A673 (cell line): ENCODE results near the gene THOC6. TPM values are rescaled to one million over a fixed set of nuclear protein-coding genes. Genes with fewer than 3 reads are reported as not detected.

Experiments used
- BruUV-seq: library from RNA; stranded (reverse); fragments of 400-500 nt; replicated peaks from 2 replicates; lab custom pipeline; 2021; lab: Mats Ljungman, UMichigan
- CTCF ChIA-PET: fragments of 300-600 bp; sonication (Branson Sonifier 250); formaldehyde crosslinking; loops from one replicate; lab custom pipeline; 2022; ENCODE audit warnings: antibody characterized with exemption; lab: Charles Lee
- POLR2A ChIA-PET: fragments of 300-600 bp; sonication (Branson Sonifier 250); formaldehyde crosslinking; loops from one replicate; lab custom pipeline; 2022; ENCODE audit warnings: antibody characterized with exemption; ENCODE audit not compliant: low non-redundant PET; lab: Charles Lee
- DNase-seq: peaks from one replicate; pipeline ENCODE4 v3.0.0-alpha.2; 2015; ENCODE audit warnings: low spot score
- H3K27ac ChIP-seq: fragments of 200-600 bp; sonication (generic); 2 replicates; pipeline ENCODE4 v1.5.1; 2016; ENCODE audit warnings: mixed run types, low read depth, mild to moderate bottlenecking, mixed read lengths, antibody characterized with exemption, low read length; ENCODE audit not compliant: poor library complexity, severe bottlenecking
- H3K27me3 ChIP-seq: fragments of 200-600 bp; sonication (generic); replicated peaks from 2 replicates; pipeline ENCODE4 v1.6.1; 2017; ENCODE audit warnings: mixed run types, low read depth, mild to moderate bottlenecking, mixed read lengths, antibody characterized with exemption, low read length; ENCODE audit not compliant: insufficient read depth, poor library complexity
- H3K36me3 ChIP-seq: fragments of 200-600 bp; sonication (generic); 2 replicates; pipeline ENCODE4 v1.6.1; 2016; ENCODE audit warnings: mixed run types, mild to moderate bottlenecking, mixed read lengths, antibody characterized with exemption, low read length; ENCODE audit not compliant: insufficient read depth, poor library complexity, severe bottlenecking
- H3K4me1 ChIP-seq: fragments of 200-600 bp; sonication (generic); 2 replicates; pipeline ENCODE4 v1.6.1; 2017; ENCODE audit warnings: mixed run types, mild to moderate bottlenecking, mixed read lengths, antibody characterized with exemption, low read length; ENCODE audit not compliant: insufficient read depth, poor library complexity, severe bottlenecking
- H3K4me3 ChIP-seq: fragments of 200-600 bp; sonication (generic); 2 replicates; pipeline ENCODE4 v1.5.1; 2016; ENCODE audit warnings: low read depth, mixed run types, mild to moderate bottlenecking, mixed read lengths, low read length; ENCODE audit not compliant: poor library complexity, severe bottlenecking
- H3K9me3 ChIP-seq: fragments of 200-600 bp; sonication (generic); 2 replicates; pipeline ENCODE4 v1.6.1; 2016; ENCODE audit warnings: mixed run types, low read depth, mild to moderate bottlenecking, mixed read lengths, antibody characterized with exemption, low read length; ENCODE audit not compliant: poor library complexity, severe bottlenecking
- EZH2 ChIP-seq: fragments of 200-600 bp; sonication (generic); IDR thresholded peaks from 2 replicates; pipeline ENCODE4 v1.6.1; 2017; ENCODE audit warnings: borderline replicate concordance, low read depth, mild to moderate bottlenecking, mixed read lengths, antibody characterized with exemption, low read length; ENCODE audit not compliant: poor library complexity, severe bottlenecking
- intact Hi-C: fragments of 100-400 bp; cut with micrococcal nuclease; formaldehyde crosslinking; loops from one replicate; pipeline ENCODE4 v1.10.0; 2022; ENCODE audit not compliant: unreplicated experiment
- total RNA-seq: library from RNA; stranded (reverse); gene quantifications from 2 replicates; pipeline ENCODE4 v1.2.3, GENCODE V29; 2021
- TF ChIP-seq, protein P1 (sequence below): fragments of 300-800, 200-600 bp; sonication (generic); conservative IDR thresholded peaks from 2 replicates; pipeline ENCODE4 v1.5.1; 2017; ENCODE audit warnings: low read depth, mild to moderate bottlenecking, antibody characterized with exemption, low read length, moderate library complexity, mixed read lengths

THOC6 gene
- total RNA-seq, 1 experiment from 2014 or later = 59.3 TPM

DNA sequence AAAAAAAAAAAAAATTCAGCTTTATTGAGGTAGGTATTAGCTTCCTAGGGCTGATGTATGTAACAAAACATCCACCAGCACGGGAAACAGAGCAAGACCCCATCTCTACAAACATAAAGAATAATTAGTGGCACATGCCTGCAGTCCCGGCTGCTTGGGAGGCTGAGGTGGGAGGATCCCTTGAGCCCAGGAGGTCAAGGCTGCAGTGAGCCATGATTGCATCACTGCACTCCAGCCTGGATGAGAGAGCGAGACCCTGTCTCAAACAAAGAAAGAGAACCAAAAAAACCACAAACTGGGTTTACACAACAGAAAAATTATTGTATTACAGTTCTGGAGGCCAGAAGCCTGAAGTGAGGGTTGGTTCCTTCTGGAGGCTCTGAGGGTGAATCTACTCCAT lies 18.5 kb downstream of the THOC6 start:
- ChIA-PET CTCF (interaction anchor here (2.4 kb wide), 1 partner anchor 11 kb away, joined by 15 read pairs; no protein-coding TSS in a partner anchor), POLR2A (no interaction called here)
- no peaks in the 10 kb centered on the region for H3K9me3 ChIP-seq
- BruUV-seq = no TSS peak
- H3K4me1 ChIP-seq = no peaks in the 10 kb centered on the region
- no peaks in the 10 kb centered on the region for H3K36me3 ChIP-seq
- H3K27ac ChIP-seq = no peak overlapping the region
- peaks cover 35% of the 10 kb centered on the region for H3K27me3 ChIP-seq
- TF ChIP-seq, protein P1, sequence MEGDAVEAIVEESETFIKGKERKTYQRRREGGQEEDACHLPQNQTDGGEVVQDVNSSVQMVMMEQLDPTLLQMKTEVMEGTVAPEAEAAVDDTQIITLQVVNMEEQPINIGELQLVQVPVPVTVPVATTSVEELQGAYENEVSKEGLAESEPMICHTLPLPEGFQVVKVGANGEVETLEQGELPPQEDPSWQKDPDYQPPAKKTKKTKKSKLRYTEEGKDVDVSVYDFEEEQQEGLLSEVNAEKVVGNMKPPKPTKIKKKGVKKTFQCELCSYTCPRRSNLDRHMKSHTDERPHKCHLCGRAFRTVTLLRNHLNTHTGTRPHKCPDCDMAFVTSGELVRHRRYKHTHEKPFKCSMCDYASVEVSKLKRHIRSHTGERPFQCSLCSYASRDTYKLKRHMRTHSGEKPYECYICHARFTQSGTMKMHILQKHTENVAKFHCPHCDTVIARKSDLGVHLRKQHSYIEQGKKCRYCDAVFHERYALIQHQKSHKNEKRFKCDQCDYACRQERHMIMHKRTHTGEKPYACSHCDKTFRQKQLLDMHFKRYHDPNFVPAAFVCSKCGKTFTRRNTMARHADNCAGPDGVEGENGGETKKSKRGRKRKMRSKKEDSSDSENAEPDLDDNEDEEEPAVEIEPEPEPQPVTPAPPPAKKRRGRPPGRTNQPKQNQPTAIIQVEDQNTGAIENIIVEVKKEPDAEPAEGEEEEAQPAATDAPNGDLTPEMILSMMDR = no peak
- TF ChIP-seq EZH2 = no peak
- no peak overlapping the region for H3K4me3 ChIP-seq
- intact Hi-C loops = no loop called here
- DNase-seq = no peak

DNA sequence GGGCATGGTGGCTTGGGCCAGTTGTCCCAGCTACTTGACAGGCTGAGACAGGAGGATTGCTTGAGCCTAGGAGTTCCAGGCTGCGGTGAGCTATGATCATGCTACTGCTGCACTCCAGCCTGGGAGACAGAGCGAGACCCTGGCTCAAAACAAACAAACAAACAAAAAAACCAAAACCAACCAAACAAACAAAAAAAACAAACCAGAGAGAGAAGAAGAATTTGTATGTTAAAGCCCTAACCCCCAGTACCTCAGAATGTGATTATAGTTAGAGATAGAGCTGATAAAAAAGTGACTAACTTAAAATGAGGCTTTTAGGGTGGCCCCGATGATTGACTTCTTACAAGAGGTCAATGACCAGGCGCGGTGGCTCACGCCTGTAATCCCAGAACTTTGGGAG lies 20.9 kb downstream of the THOC6 start:
- Histone ChIP-seq H3K27me3 (peaks cover 20% of the 10 kb centered on the region), H3K4me3 (no peak overlapping the region), H3K4me1 (no peaks in the 10 kb centered on the region), H3K9me3 (no peaks in the 10 kb centered on the region), H3K27ac (no peak overlapping the region), H3K36me3 (no peaks in the 10 kb centered on the region)
- ChIA-PET CTCF (no interaction called here), POLR2A (no interaction called here)
- TF ChIP-seq, protein P1 = no peak
- TF ChIP-seq EZH2 = no peak
- DNase-seq = no peak
- no TSS peak for BruUV-seq
- intact Hi-C loops = no loop called here

DNA sequence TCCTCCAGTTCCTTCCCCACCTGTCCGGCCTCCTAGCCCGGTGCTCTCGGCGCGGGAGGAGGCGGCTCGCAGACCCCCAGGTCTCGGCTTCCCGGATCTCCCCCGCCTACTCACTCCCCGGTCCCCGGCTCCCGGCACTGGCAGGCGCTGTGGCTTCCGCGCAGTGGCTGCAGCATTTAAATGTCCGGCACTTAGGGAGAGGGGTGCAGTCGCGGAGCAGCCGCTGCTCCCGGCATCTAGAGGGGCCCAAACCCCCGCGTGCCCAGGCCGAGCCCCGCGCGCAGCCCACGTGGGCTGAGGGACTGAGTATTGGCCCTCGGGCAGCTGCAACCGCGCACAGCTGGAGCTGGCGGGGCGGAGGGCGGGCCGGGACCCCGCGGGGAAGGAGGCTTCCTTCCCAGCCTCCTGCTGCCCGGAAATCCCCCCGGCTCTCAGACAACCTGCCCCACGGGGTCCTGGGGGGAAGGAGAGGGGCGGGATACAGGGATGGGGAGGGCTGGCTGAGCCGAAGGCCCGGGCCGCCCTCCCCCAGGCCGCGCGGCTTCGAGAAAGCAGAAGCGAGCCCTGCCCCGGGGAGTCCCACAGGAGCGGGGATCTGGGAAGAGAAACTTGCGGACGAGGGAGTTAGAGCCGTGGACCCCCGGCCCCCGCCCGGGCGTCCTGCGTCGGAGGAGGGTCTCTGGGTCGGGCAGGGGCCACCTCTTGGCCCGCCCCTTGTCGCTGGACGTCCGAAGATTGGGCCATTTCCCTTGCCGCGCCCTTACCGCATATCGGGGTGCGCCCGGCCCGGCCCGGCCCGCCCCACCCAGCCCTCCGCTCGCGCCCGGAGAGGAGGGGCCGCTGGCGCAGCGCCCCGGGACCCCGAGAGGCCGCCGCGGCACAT lies 22.2 kb downstream of the THOC6 start, which contains the start of gene MMP25:
Gene MMP25, plus strand, starts transcription at position 804 of the 883 bp plus-strand sequence. CDS start 357 bp downstream, outside the sequence.
- no peak for DNase-seq
- H3K27me3 ChIP-seq = peaks cover 20% of the 10 kb centered on the region
- no peaks in the 10 kb centered on the region for H3K4me1 ChIP-seq
- BruUV-seq = no TSS peak
- CTCF ChIA-PET = interaction anchor here (0.6 to 1.4 kb wide), 3 partner anchors 15 to 84 kb away, joined by 3 to 5 read pairs (median 4); no protein-coding TSS in a partner anchor
- H3K36me3 ChIP-seq = no peaks in the 10 kb centered on the region
- POLR2A ChIA-PET = interaction anchor here (0.6 kb wide), 1 partner anchor 185 kb away, joined by 5 read pairs; no protein-coding TSS in a partner anchor
- no peaks in the 10 kb centered on the region for H3K9me3 ChIP-seq
- peak within 1 kb of the TSS; percentile 51 for H3K4me3 ChIP-seq
- intact Hi-C loops = no loop called here
- no peak within 1 kb of the TSS for H3K27ac ChIP-seq
- TF ChIP-seq EZH2 = peak; percentile 27
- TF ChIP-seq, protein P1 = no peak
